Measurements from ENCODE around the gene HOGA1.

HOGA1 gene

DNA sequence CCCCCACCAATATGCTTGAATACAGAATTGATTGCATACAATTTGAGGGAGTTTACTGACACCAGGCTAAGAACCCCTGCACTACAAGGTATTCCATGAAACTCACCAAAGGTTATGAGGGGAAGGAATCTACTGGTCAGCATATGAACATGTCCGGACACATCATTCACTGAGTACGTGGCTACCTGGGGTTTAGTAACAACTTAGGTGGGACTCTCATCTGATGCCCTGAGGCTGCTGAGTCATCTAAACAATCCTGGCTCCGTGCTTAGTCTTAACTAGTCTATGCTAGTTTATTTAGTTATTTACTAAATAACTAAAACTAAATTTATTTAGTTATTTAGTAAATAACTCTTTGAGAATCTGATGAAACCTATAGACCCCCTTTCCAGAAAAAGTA, 67.6 kb downstream of the HOGA1 start:
- DNase-seq = no peak

DNA sequence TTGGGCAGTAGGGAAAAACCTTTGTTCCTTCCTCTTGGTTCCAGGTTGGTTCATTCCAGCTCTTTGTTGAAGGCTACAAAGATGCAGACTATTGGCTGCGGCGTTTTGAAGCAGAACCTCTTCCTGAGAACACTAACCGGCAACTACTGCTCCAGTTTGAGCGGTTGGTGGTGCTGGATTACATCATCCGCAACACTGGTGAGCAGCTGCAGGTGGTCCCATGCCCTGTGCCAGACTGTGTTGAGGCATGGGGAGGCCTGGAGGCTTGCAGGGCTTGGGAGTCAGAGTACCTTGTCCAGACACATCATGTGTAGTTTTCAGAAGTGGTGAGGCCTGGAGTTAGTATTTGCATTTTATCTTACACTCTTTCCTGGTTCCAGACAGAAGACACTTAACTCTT, 72.6 kb downstream of the HOGA1 start:
- no peak for DNase-seq

DNA sequence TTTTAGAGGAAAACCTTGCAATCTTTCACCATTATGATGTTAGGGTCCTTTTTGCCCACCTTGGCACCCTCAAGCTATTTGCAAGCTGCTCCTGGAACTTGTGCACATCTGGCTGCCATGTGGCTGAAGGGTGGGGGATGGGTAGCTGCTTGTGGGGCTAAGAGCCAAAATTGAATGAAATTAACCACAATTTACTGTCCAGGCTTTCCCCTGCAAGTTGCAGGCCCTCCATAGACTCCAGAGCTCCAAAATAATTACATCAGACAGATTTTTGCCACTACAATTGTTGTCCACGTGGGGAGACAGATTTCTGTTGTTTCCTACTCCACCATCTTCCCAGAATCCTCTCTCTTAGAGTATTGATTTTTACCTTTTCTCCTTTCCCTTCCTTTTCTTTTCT, 75.4 kb downstream of the HOGA1 start:
- no peak for DNase-seq
